Activated CD4-positive, alpha-beta T cell treated with anti-CD3 and anti-CD28 coated beads, Interleukin-2, amount 50 U/mL, for 1 hour (primary cell): ENCODE data around the gene PIM3.

Experiments
- DNase-seq: peaks from one replicate; pipeline ENCODE4 v3.0.0-alpha.2; 2020

PIM3 gene

GRCh38 chr22:49956914-49957825, 3.4 kb upstream of the PIM3 start:
- DNase-seq, result no peak

GRCh38 chr22:49957826-49958365, 2.7 kb upstream of the PIM3 start:
- DNase-seq, result no peak

- DNase-seq, result no peak
These were observed 2.1 kb upstream of the PIM3 start for GRCh38 chr22:49958366-49958921.

GRCh38 chr22:49958931-49959781, 1.4 kb upstream of the PIM3 start:
- no peak for DNase-seq

- DNase-seq, result no peak
These were observed 802 bp upstream of the PIM3 start for GRCh38 chr22:49959782-49960158.

- no peak for DNase-seq
These were observed 531 bp downstream of the PIM3 start for GRCh38 chr22:49961005-49961600.

- no peak for DNase-seq
These were observed 1.0 kb downstream of the PIM3 start for GRCh38 chr22:49961601-49962011.

GRCh38 chr22:49962012-49962750, 1.6 kb downstream of the PIM3 start:
- peak; percentile 81 for DNase-seq

- no peak for DNase-seq
These were observed 2.4 kb downstream of the PIM3 start for GRCh38 chr22:49962751-49963646.

- DNase-seq, result no peak
These were observed 3.1 kb downstream of the PIM3 start for GRCh38 chr22:49963647-49964026.

- no peak for DNase-seq
These were observed 3.8 kb downstream of the PIM3 start for GRCh38 chr22:49964136-49965090.

- DNase-seq, result no peak
These were observed 4.8 kb downstream of the PIM3 start for GRCh38 chr22:49965091-49966040.

GRCh38 chr22:49966041-49966773, 5.6 kb downstream of the PIM3 start:
- no peak for DNase-seq

GRCh38 chr22:49966774-49967705, 6.5 kb downstream of the PIM3 start:
- DNase-seq, result no peak

- DNase-seq, result no peak
These were observed 7.2 kb downstream of the PIM3 start for GRCh38 chr22:49967706-49968208.

- DNase-seq, result no peak
These were observed 7.8 kb downstream of the PIM3 start for GRCh38 chr22:49968313-49968830.
